ENCODE measurements around the gene TRPC1.
A peak's percentile ranks its signal among the peaks of the same experiment; 100 is the strongest.

TRPC1 gene

DNA sequence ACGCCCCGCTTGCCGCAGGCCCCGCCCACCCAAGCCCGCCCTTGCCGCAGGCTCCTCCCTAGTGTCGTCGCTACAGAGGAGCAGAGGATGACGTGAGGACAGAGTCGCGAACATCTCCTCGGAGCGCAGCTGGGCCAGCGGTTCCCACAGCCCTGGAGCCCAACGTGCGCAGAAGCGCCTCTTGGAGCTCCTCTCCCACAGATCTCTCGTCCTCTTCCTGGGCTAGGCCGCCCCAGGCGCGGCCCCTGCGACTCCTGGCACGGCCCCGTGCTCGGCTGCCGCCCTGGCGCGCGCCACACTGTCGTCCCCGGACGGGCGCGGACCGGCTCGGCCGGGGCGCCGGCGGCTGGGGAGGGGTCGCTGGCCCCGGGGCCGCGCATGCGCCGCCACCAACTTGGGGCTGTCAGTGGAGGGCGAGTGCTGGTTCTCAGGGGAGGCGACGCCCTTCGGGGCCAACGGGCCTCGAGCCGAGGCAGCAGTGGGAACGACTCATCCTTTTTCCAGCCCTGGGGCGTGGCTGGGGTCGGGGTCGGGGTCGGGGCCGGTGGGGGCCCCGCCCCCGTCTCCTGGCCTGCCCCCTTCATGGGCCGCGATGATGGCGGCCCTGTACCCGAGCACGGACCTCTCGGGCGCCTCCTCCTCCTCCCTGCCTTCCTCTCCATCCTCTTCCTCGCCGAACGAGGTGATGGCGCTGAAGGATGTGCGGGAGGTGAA lies at the start of gene TRPC1:
TSS of gene TRPC1 (plus strand) at position 67 of the 714 bp plus-strand sequence. CDS start at position 593, 526 bp downstream.
- DNase-seq (no peak), ATAC-seq (ENCODE audit: insufficient read depth, low read depth) (peak; percentile 95)
- Histone ChIP-seq H4K20me1 (ENCODE audit: insufficient read depth, low read length) (no peaks in the 10 kb centered on the region), H3K27ac (ENCODE audit: low read length) (peak within 1 kb of the TSS; percentile 23), H3K4me1 (ENCODE audit: insufficient read depth, low read length) (peaks cover 18% of the 10 kb centered on the region), H3K36me3 (ENCODE audit: insufficient read depth, low read length) (no peaks in the 10 kb centered on the region), H3K4me3 (ENCODE audit: low read depth in 1 of 2, low read length in 2 of 2) (peak within 1 kb of the TSS; percentile 5 to 58; a peak in 3 of 4 replicates), H3K27me3 (ENCODE audit: insufficient read depth, low read length, poor library complexity) (peaks cover 13% of the 10 kb centered on the region), H3K9ac (ENCODE audit: low read depth, low read length) (peak within 1 kb of the TSS; percentile 66), H3K4me2 (ENCODE audit: insufficient read depth, low read length) (peak within 1 kb of the TSS; percentile 68), H3K79me2 (ENCODE audit: insufficient read depth, low read length) (no peaks in the 10 kb centered on the region), H2AFZ (ENCODE audit: low read depth, low read length) (peak within 1 kb of the TSS; percentile 98), H3K9me3 (ENCODE audit: insufficient read depth, low read length, severe bottlenecking) (no peaks in the 10 kb centered on the region)
- TF ChIP-seq EZH2 (IDR thresholded peaks at IDR 0.05; ENCODE audit: borderline replicate concordance, low read depth, low read length, severe bottlenecking) = no peak
- TF ChIP-seq, protein P1, sequence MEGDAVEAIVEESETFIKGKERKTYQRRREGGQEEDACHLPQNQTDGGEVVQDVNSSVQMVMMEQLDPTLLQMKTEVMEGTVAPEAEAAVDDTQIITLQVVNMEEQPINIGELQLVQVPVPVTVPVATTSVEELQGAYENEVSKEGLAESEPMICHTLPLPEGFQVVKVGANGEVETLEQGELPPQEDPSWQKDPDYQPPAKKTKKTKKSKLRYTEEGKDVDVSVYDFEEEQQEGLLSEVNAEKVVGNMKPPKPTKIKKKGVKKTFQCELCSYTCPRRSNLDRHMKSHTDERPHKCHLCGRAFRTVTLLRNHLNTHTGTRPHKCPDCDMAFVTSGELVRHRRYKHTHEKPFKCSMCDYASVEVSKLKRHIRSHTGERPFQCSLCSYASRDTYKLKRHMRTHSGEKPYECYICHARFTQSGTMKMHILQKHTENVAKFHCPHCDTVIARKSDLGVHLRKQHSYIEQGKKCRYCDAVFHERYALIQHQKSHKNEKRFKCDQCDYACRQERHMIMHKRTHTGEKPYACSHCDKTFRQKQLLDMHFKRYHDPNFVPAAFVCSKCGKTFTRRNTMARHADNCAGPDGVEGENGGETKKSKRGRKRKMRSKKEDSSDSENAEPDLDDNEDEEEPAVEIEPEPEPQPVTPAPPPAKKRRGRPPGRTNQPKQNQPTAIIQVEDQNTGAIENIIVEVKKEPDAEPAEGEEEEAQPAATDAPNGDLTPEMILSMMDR (IDR thresholded peaks at IDR 0.05; ENCODE audit: borderline replicate concordance, extremely low read depth, low read length, poor library complexity, severe bottlenecking) = no peak

DNA sequence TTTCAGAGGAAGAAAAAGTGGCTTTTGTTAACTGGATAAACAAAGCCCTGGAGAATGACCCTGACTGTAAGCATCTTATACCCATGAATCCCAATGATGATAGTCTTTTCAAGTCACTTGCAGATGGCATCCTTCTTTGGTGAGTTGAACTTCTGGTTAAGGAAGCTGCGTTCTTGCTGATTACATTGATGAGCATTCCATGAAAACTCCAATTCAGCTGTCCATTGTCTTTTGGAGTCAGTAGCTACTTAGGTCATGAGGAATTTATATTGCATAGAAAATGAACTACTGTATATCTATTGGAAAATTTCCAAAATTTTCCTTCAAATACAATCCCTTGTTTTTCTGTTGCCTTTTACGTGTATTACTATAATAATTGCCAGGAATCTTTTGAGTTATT lies 47.7 kb upstream of the TRPC1 start:
- Histone ChIP-seq H2AFZ (ENCODE audit: low read depth, low read length) (no peak overlapping the region), H3K9me3 (ENCODE audit: insufficient read depth, low read length, severe bottlenecking) (no peaks in the 10 kb centered on the region), H3K9ac (ENCODE audit: low read depth, low read length) (no peak overlapping the region), H3K27me3 (ENCODE audit: insufficient read depth, low read length, poor library complexity) (no peaks in the 10 kb centered on the region), H3K4me1 (ENCODE audit: insufficient read depth, low read length) (no peaks in the 10 kb centered on the region), H3K4me2 (ENCODE audit: insufficient read depth, low read length) (no peak overlapping the region), H3K79me2 (ENCODE audit: insufficient read depth, low read length) (no peaks in the 10 kb centered on the region), H3K4me3 (ENCODE audit: low read depth in 1 of 2, low read length in 2 of 2) (no peak overlapping the region), H3K36me3 (ENCODE audit: insufficient read depth, low read length) (peaks cover 16% of the 10 kb centered on the region; the same call in 1 of the 2 replicates), H4K20me1 (ENCODE audit: insufficient read depth, low read length) (no peaks in the 10 kb centered on the region), H3K27ac (ENCODE audit: low read length) (no peak overlapping the region)
- no peak for ATAC-seq (ENCODE audit: insufficient read depth, low read depth)
- no peak for DNase-seq
- TF ChIP-seq, protein P1 (IDR thresholded peaks at IDR 0.05; ENCODE audit: borderline replicate concordance, extremely low read depth, low read length, poor library complexity, severe bottlenecking) = no peak
- TF ChIP-seq EZH2 (IDR thresholded peaks at IDR 0.05; ENCODE audit: borderline replicate concordance, low read depth, low read length, severe bottlenecking) = no peak

DNA sequence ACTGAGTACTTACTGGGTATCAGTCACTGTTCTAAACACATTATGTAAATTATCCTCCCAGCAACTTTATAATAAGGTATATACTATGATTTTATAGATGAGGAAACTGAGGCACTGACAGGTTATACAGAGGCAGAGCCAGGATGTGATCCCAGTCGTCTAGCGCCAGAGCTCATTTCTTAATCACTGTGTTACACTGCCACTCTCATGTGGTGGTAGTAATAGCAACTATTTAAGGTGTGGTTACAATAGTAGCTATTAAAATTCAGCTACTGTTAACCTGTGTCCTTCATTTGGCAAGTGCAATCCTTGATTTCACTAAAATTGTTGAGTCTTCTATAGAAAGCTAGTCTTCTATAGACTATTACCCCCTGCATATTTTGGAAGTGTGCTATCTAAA lies 43.1 kb upstream of the TRPC1 start:
- no peak for ATAC-seq (ENCODE audit: insufficient read depth, low read depth)
- H3K27ac ChIP-seq (ENCODE audit: low read length) = no peak overlapping the region
- H3K4me2 ChIP-seq (ENCODE audit: insufficient read depth, low read length) = no peak overlapping the region
- H3K9ac ChIP-seq (ENCODE audit: low read depth, low read length) = no peak overlapping the region
- H3K27me3 ChIP-seq (ENCODE audit: insufficient read depth, low read length, poor library complexity) = no peaks in the 10 kb centered on the region
- no peak overlapping the region for H3K4me3 ChIP-seq (ENCODE audit: low read depth in 1 of 2, low read length in 2 of 2)
- no peaks in the 10 kb centered on the region for H3K36me3 ChIP-seq (ENCODE audit: insufficient read depth, low read length)
- no peaks in the 10 kb centered on the region for H3K79me2 ChIP-seq (ENCODE audit: insufficient read depth, low read length)
- H3K4me1 ChIP-seq (ENCODE audit: insufficient read depth, low read length) = no peaks in the 10 kb centered on the region
- no peaks in the 10 kb centered on the region for H3K9me3 ChIP-seq (ENCODE audit: insufficient read depth, low read length, severe bottlenecking)
- no peak for DNase-seq
- no peak overlapping the region for H2AFZ ChIP-seq (ENCODE audit: low read depth, low read length)
- H4K20me1 ChIP-seq (ENCODE audit: insufficient read depth, low read length) = no peaks in the 10 kb centered on the region
- TF ChIP-seq, protein P1 (IDR thresholded peaks at IDR 0.05; ENCODE audit: borderline replicate concordance, extremely low read depth, low read length, poor library complexity, severe bottlenecking) = no peak
- TF ChIP-seq EZH2 (IDR thresholded peaks at IDR 0.05; ENCODE audit: borderline replicate concordance, low read depth, low read length, severe bottlenecking) = no peak

All from DND-41 (cell line).